Suprapubic skin (tissue), 3 donors: Measurements from ENCODE around the gene PMEPA1.

Source experiments
- EP300 ChIP-seq: sonication (generic); formaldehyde crosslinking; IDR thresholded peaks from one replicate; pipeline ENCODE4 v1.6.1; 2017; ENCODE audit warnings: antibody characterized with exemption
- POLR2A ChIP-seq, 2 donors: fragments of 450-650 bp; IDR thresholded peaks; one replicate each; pipeline ENCODE4 v1.6.1; 2017; ENCODE audit warnings: antibody characterized with exemption in 2 of 2, mild to moderate bottlenecking in 2 of 2, moderate library complexity in 2 of 2
- TF ChIP-seq, protein P1 (sequence below), 2 donors: fragments of 200-600 bp in 1 of 2; fragments of 450-650 bp in 1 of 2; sonication (generic) in 1 of 2; IDR thresholded peaks; one replicate each; pipeline ENCODE4 v1.5.1; 2016 to 2019; ENCODE audit warnings: antibody characterized with exemption in 2 of 2, mild to moderate bottlenecking in 1 of 2, moderate library complexity in 1 of 2

DNA sequence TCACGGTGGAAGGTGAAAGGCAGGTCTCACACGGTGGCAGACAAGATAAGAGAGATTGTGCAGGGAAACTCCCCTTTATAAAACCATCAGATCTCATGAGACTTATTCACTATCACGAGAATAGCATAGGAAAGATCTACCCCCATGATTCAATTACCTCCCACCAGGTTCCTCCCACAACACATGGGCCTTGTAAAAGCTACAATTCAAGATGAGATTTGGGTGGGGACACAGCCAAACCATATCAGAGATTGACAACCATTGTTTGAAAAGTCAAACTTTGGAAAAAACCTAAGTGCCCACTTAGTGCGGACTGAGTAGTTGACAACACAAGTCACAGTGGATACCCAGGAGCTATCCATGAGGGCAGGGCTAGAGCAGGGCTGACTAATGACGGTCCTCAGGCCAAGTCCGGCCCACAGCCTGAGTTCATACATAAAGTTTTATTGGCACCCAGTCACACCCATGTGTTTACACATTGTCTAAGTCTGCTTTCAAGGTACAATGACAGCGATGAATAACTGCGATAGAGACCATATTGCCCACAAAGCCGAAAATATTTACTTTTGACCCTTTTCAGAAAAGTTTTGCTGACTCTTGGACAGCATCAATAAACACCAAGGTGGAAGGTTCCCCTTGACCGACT, 33.8 kb upstream of the PMEPA1 start:
- TF ChIP-seq, protein P1, sequence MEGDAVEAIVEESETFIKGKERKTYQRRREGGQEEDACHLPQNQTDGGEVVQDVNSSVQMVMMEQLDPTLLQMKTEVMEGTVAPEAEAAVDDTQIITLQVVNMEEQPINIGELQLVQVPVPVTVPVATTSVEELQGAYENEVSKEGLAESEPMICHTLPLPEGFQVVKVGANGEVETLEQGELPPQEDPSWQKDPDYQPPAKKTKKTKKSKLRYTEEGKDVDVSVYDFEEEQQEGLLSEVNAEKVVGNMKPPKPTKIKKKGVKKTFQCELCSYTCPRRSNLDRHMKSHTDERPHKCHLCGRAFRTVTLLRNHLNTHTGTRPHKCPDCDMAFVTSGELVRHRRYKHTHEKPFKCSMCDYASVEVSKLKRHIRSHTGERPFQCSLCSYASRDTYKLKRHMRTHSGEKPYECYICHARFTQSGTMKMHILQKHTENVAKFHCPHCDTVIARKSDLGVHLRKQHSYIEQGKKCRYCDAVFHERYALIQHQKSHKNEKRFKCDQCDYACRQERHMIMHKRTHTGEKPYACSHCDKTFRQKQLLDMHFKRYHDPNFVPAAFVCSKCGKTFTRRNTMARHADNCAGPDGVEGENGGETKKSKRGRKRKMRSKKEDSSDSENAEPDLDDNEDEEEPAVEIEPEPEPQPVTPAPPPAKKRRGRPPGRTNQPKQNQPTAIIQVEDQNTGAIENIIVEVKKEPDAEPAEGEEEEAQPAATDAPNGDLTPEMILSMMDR (IDR thresholded peaks at IDR 0.05), result no peak
- TF ChIP-seq EP300, result no peak
- no peak for TF ChIP-seq POLR2A (IDR thresholded peaks at IDR 0.05)
